ENCODE results near the gene SSC5D.
A peak's percentile ranks its signal among the peaks of the same experiment; 100 is the strongest.
"Not testable (repeated sequence)": the region's sequence is repeated elsewhere in the genome, so short reads cannot be mapped to it uniquely, and the experiment has no call there.

SSC5D gene

DNA sequence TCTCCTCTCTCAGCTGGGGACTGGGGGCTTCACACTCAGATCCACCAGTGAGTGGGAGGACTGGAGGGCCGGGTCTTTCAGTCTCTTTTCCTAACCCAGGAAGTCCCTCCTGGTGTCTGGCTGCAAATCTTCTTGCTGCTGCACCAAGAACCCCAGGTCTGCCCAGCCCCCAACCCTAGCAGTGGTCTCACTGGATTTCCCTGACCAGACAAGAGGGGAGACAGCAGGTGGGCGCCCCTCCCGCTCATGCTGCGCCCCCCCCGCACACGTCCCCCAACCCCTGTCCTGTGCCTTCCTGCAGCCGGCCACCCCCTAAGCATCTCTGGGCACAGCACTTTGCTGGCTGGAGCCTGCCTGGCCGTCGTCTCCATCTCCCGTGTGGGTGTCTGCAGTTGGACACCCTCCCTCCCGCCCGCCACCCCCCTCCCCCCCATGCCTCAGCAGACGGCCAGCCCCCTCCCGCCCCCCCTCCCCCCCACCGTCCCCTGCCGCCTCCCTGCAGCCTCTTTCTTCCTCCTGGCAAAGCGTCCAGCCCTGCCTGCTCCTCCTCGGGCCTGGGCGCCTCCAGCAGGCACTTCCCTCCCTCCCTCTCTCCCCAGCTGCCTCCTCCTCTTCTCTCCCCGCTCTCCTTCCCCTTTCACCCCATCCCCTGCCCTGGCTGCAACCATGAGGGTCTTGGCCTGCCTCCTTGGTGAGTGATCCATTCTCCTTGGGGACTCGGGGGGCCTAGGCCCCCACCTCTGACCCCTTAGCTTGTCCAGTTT is at the start of gene SSC5D:
Gene SSC5D (plus strand): TSS at position 513 of the 764 bp plus-strand sequence. CDS start 154 bp downstream, at position 667.
- DNase-seq = no peak

- no peak for DNase-seq
These were observed 49.2 kb upstream of the SSC5D start for GRCh38 chr19:55439052-55439451.

DNA sequence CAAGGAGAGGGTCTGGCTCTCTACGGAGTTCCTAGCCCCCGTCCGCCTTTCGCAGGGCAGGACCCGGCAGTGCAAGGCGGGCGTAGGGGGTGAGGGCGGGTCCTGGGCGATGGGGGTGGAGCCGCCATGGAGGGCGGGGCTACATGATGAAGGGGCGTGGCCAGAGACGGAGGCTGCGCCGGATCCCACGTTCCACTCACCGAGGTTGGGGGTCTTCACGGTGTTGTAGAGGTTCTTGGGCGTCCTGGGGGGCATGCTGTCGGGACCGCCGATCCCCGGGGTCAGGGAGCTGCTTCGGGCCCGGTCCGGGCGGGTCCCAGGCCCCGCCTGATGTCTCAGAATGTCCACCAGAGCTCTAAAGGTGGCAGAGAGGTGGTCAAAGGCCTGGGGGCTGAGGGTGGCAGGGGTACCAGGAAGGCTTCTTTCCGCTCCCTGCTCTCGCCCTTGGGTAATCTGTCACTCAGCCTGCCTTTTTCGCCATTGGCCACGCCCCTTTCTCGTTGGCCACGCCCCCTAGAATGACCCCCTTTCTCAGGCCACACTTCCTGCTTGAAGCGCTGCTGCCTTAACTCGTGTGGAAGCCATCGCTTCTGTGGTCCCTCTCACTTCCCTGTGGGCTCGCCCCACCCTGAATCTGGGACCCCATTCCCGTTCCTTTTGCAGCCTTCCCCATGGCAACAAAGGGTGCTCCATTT is 47.7 kb upstream of the SSC5D start:
- DNase-seq = no peak

DNA sequence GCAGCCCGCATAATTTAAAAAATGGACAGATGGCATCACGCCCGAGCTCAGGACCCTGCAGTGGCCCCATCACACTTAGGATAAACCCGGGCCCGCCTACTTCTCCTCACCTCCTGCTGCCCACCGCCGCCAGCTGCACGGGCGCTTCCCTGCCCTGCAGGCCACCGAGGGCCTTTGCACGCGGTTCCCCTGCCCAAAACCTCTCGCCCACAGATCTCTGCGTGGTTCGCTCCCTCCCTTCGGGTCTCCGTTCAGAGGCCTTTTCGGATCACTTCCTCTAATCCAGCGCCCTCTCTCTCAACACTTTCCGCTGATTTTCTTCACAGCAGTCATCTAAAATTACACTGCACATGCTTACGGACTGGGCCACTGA is 46.9 kb upstream of the SSC5D start:
- DNase-seq = no peak

DNA sequence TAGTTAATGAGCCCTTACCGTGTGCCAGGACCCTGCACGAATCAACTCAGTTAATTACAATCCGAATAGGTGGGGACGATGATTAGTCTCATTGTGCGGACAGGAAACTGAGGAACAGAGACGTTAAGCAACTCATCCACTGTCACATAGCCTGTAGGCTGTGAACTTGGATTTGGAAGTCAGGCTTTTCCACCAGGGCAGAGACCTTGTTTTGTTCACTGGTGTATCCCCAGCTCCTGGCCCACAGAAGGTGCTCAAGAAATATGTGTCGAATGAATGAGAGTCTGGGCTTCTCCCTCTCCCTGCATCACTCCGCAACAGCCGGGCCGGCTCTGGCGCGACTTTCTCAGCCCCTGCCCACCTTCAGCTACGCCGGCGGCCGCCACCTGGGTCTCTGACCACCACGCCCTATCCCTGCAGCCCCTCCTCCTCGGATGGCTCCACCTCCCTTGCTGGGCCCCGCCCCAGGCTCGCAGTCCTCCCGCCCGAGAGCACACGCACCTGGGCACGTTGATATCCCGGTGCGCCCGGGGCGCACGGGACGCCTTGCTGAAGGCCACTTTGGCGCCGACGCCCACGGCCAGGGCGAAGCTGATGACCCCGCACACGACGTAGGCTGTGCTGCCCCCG is 46.4 kb upstream of the SSC5D start:
- no peak for DNase-seq

- DNase-seq = no peak
These were observed 45.8 kb upstream of the SSC5D start for GRCh38 chr19:55442372-55442961.

- DNase-seq = no peak
These were observed 45.0 kb upstream of the SSC5D start, which contains the start of gene SHISA7 for GRCh38 chr19:55443045-55443823. Gene SHISA7 (minus strand): TSS chr19:55443300. CDS start chr19:55442863, 437 bp downstream.

DNA sequence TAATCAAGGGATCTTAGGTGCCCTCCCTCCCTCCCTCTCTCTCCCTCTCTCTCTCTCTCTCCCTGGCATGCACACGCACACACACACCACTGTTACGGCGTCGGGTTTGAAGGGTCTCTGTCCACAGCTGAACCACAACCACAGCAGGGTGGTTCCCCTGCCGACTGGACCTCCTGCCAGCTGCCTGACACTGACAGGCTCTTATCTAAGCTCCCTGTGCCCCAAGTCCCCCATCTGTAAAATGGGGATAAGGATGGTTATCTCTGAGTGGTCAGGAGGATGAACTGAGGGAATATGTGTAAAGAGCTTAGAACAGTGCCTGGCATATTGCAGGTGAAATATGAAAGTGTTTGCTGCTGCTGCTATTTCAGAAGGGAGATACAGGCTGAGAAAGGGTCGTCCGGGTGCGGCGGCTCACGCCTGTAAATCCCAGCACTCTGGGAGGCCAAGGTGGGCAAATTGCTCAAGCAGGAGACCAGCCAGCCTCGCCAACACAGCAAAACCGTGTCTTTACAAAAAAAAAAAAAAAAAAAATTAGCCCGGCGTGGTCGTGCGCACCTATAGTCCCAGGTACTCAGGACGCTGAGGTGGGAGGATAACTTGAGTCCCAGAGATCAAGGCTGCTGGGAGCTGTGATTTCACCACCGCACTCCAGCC is 44.3 kb upstream of the SSC5D start:
- no peak for DNase-seq

- no peak for DNase-seq
These were observed 43.6 kb upstream of the SSC5D start for GRCh38 chr19:55444646-55445045.

GRCh38 chr19:55446060-55446459 is 42.2 kb upstream of the SSC5D start:
- no peak for DNase-seq

GRCh38 chr19:55447421-55448174 is 40.6 kb upstream of the SSC5D start:
- DNase-seq = no peak

DNA sequence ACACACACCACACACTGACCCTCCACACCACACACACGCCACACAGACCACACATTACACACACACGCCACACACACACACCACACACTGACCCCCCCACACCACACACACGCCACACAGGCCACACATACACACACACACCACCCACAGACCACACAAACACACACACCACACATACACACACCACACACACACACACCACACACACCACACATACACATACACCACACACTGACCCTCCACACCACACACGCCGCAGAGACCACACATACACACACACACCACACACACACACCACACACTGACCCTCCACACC is 40.1 kb upstream of the SSC5D start:
- not testable (repeated sequence) for DNase-seq

DNA sequence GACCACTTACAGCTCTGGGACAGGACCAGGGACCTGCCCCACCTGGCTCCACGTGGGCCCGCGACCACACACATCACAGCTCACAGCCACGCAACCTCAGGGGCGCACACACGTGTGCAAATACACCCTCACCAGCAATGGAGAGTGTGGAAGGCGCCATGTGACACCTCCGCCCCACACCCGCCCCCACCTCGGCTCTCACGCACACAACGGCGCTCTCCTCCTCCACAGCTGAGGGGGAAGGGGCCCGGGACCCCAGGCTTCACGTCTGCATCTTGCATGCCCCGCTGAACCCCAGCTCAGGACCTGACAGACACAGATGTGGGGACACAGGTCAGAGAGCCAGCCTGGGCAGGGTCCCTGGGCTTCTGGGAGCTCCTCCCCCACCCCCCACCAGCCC is 38.8 kb upstream of the SSC5D start:
- no peak for DNase-seq

GRCh38 chr19:55451163-55451964 is 36.9 kb upstream of the SSC5D start:
- no peak for DNase-seq

GRCh38 chr19:55451965-55452748 is 36.1 kb upstream of the SSC5D start:
- peak; percentile 44 for DNase-seq

- DNase-seq = peak; percentile 65
These were observed 35.4 kb upstream of the SSC5D start for GRCh38 chr19:55452749-55453346.

- DNase-seq = no peak
These were observed 34.5 kb upstream of the SSC5D start for GRCh38 chr19:55453511-55454260.

DNA sequence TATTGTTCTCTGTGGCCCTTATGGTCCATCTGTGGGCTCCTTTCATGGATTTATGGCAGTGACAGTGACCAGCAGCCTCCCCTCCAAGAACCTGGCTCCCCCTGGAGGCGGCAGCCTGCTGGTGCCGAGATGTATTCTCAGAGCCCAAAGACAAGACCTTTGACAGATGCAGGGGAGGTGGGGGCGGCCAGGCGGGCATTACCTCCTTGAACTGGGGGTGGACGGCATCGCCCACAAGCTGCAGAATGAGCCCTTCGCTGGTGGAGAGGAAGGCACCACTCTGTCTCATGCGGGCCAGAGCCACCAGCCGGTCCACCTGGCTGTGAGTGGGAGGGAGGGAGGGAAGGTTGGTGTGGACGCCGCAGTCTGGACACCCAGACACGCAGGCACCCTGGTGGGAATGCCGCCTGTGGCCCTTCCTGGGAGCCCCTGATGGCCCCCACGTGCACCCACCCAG is 33.4 kb upstream of the SSC5D start:
- peak; percentile 63 for DNase-seq

Data from activated T-cell treated with anti-CD3 and anti-CD28 coated beads, Interleukin-2, amount 50 U/mL, for 1 hour (primary cell).